T-helper 2 cell treated with Interferon-gamma antibody and Interleukin-4, amounts not matched to agents 100 ng/mL and 5 ng/mL, for 36 hours (primary cell): Measurements from ENCODE around the gene MSH2. TPM values are rescaled to one million over a fixed set of nuclear protein-coding genes. Genes with fewer than 3 reads are reported as not detected.
"Not testable (repeated sequence)": the region's sequence is repeated elsewhere in the genome, so short reads cannot be mapped to it uniquely, and the experiment has no call there.

Experiments used
- intact Hi-C: fragments of 100-400 bp; cut with micrococcal nuclease; formaldehyde crosslinking; loops from one replicate; pipeline ENCODE4 v1.15.1; 2023
- total RNA-seq: library from RNA; stranded (reverse); gene quantifications from 2 replicates; pipeline ENCODE4 v1.2.3, GENCODE V29; 2022

The MSH2 gene
- total RNA-seq, 1 donor from 2014 or later, result 53.5 TPM

GRCh38 chr2:47471429-47472116 lies 68.6 kb downstream of the MSH2 start:
- intact Hi-C loops, result no loop called here

GRCh38 chr2:47479863-47480262 lies 76.9 kb downstream of the MSH2 start:
- intact Hi-C loops, result no loop called here

- intact Hi-C loops, result no loop called here
Observed at GRCh38 chr2:47483191-47483590, 80.2 kb downstream of the MSH2 start.

GRCh38 chr2:47484396-47484795 lies 81.4 kb downstream of the MSH2 start:
- intact Hi-C loops, result no loop called here

GRCh38 chr2:47485177-47485576 lies 82.2 kb downstream of the MSH2 start:
- intact Hi-C loops, result no loop called here

GRCh38 chr2:47485751-47486300 lies 82.9 kb downstream of the MSH2 start:
- intact Hi-C loops, result no loop called here

GRCh38 chr2:47486841-47487497 lies 84.0 kb downstream of the MSH2 start:
- intact Hi-C loops, result loop anchor here (1.0 kb wide), 1 partner anchor 34 kb away; no protein-coding TSS in a partner anchor

GRCh38 chr2:47487498-47487875 lies 84.5 kb downstream of the MSH2 start:
- intact Hi-C loops, result loop anchor here (1.0 kb wide), 1 partner anchor 34 kb away; no protein-coding TSS in a partner anchor

GRCh38 chr2:47488870-47489584 lies 86.1 kb downstream of the MSH2 start:
- intact Hi-C loops, result no loop called here

GRCh38 chr2:47490406-47490805 lies 87.5 kb downstream of the MSH2 start:
- intact Hi-C loops, result no loop called here

GRCh38 chr2:47493317-47494035 lies 90.5 kb downstream of the MSH2 start:
- intact Hi-C loops, result no loop called here

GRCh38 chr2:47494267-47495130 lies 91.5 kb downstream of the MSH2 start:
- intact Hi-C loops, result no loop called here

GRCh38 chr2:47497843-47498460 lies 95.0 kb downstream of the MSH2 start:
- intact Hi-C loops, result no loop called here

GRCh38 chr2:47499093-47499492 lies 96.1 kb downstream of the MSH2 start:
- intact Hi-C loops, result no loop called here

- intact Hi-C loops, result no loop called here
Observed at GRCh38 chr2:47499621-47500309, 96.8 kb downstream of the MSH2 start.

GRCh38 chr2:47501374-47502200 lies 98.6 kb downstream of the MSH2 start:
- intact Hi-C loops, result no loop called here

- intact Hi-C loops, result not testable (repeated sequence)
Observed at GRCh38 chr2:47502498-47502897, 99.5 kb downstream of the MSH2 start.

GRCh38 chr2:47503481-47504070 lies 100.6 kb downstream of the MSH2 start:
- intact Hi-C loops, result no loop called here
